IPS-20b (cell line): ENCODE results near the gene ARMC7.
A peak's percentile ranks its signal among the peaks of the same experiment; 100 is the strongest.
"Not testable (repeated sequence)": the region's sequence is repeated elsewhere in the genome, so short reads cannot be mapped to it uniquely, and the experiment has no call there.

ENCODE experiments used
- H3K27ac ChIP-seq: one replicate; pipeline ENCODE4 v1.5.1; 2013; ENCODE audit warnings: low read length
- H3K27me3 ChIP-seq: 2 replicates; pipeline ENCODE4 v1.6.1; 2013; ENCODE audit warnings: mild to moderate bottlenecking, low read length, inconsistent platforms; ENCODE audit not compliant: insufficient read depth
- H3K36me3 ChIP-seq: 2 replicates; pipeline ENCODE4 v1.6.1; 2013; ENCODE audit warnings: low read depth, mild to moderate bottlenecking, inconsistent platforms, low read length, moderate library complexity; ENCODE audit not compliant: insufficient read depth
- H3K4me1 ChIP-seq: 2 replicates; pipeline ENCODE4 v1.6.1; 2013; ENCODE audit warnings: mild to moderate bottlenecking, control low read depth, inconsistent platforms, low read length, moderate library complexity; ENCODE audit not compliant: insufficient read depth
- H3K4me3 ChIP-seq: 2 replicates; pipeline ENCODE4 v1.5.1; 2013; ENCODE audit warnings: mild to moderate bottlenecking, low read length, inconsistent platforms
- H3K9ac ChIP-seq: 2 replicates; pipeline ENCODE4 v1.6.1; 2013; ENCODE audit warnings: low read depth, mild to moderate bottlenecking, inconsistent platforms, low read length, moderate library complexity
- H3K9me3 ChIP-seq: 2 replicates; pipeline ENCODE4 v1.6.1; 2013; ENCODE audit warnings: mild to moderate bottlenecking, low read depth, low read length, inconsistent platforms; ENCODE audit not compliant: insufficient read depth

ARMC7 gene

GRCh38 chr17:75068750-75069149, 41.0 kb upstream of the ARMC7 start:
- Histone ChIP-seq H3K36me3 (peaks cover 15% of the 10 kb centered on the region), H3K27me3 (no peaks in the 10 kb centered on the region), H3K27ac (no peak overlapping the region), H3K9ac (no peak overlapping the region), H3K4me1 (no peaks in the 10 kb centered on the region), H3K9me3 (no peaks in the 10 kb centered on the region), H3K4me3 (no peak overlapping the region)

GRCh38 chr17:75069783-75070182, 40.0 kb upstream of the ARMC7 start:
- no peak overlapping the region for H3K4me3 ChIP-seq
- H3K36me3 ChIP-seq = peaks cover 5% of the 10 kb centered on the region
- H3K9me3 ChIP-seq = no peaks in the 10 kb centered on the region
- H3K27me3 ChIP-seq = no peaks in the 10 kb centered on the region
- no peaks in the 10 kb centered on the region for H3K4me1 ChIP-seq
- H3K27ac ChIP-seq = no peak overlapping the region
- H3K9ac ChIP-seq = no peak overlapping the region

- H3K27ac ChIP-seq, H3K36me3 ChIP-seq, H3K4me3 ChIP-seq, H3K27me3 ChIP-seq, H3K4me1 ChIP-seq, H3K9ac ChIP-seq, H3K9me3 ChIP-seq: not testable (repeated sequence)
Measured at GRCh38 chr17:75071478-75072271, 38.1 kb upstream of the ARMC7 start.

- H3K27me3 ChIP-seq, H3K4me1 ChIP-seq, H3K4me3 ChIP-seq, H3K27ac ChIP-seq, H3K9me3 ChIP-seq, H3K9ac ChIP-seq, H3K36me3 ChIP-seq: not testable (repeated sequence)
Measured at GRCh38 chr17:75072909-75073308, 36.9 kb upstream of the ARMC7 start.

- Histone ChIP-seq H3K9ac (no peak overlapping the region), H3K4me3 (no peak overlapping the region), H3K27ac (no peak overlapping the region), H3K9me3 (no peaks in the 10 kb centered on the region), H3K27me3 (no peaks in the 10 kb centered on the region), H3K4me1 (peaks cover 9% of the 10 kb centered on the region; the same call in 1 of the 2 replicates), H3K36me3 (no peaks in the 10 kb centered on the region)
Measured at GRCh38 chr17:75073618-75074047, 36.1 kb upstream of the ARMC7 start.

- Histone ChIP-seq H3K4me1 (peaks cover 12% of the 10 kb centered on the region; the same call in 1 of the 2 replicates), H3K4me3 (no peak overlapping the region), H3K36me3 (no peaks in the 10 kb centered on the region), H3K27ac (no peak overlapping the region), H3K9me3 (no peaks in the 10 kb centered on the region), H3K9ac (no peak overlapping the region), H3K27me3 (no peaks in the 10 kb centered on the region)
Measured at GRCh38 chr17:75074532-75074931, 35.2 kb upstream of the ARMC7 start.

- Histone ChIP-seq H3K9me3 (no peaks in the 10 kb centered on the region), H3K4me3 (no peak overlapping the region), H3K27me3 (no peaks in the 10 kb centered on the region), H3K36me3 (no peaks in the 10 kb centered on the region), H3K9ac (no peak overlapping the region), H3K4me1 (peaks cover 12% of the 10 kb centered on the region; the same call in 1 of the 2 replicates), H3K27ac (no peak overlapping the region)
Measured at GRCh38 chr17:75075597-75076336, 34.0 kb upstream of the ARMC7 start.

- peaks cover 12% of the 10 kb centered on the region; the same call in 1 of the 2 replicates for H3K4me1 ChIP-seq
- H3K36me3 ChIP-seq = no peaks in the 10 kb centered on the region
- no peak overlapping the region for H3K4me3 ChIP-seq
- H3K9ac ChIP-seq = no peak overlapping the region
- no peaks in the 10 kb centered on the region for H3K27me3 ChIP-seq
- H3K9me3 ChIP-seq = no peaks in the 10 kb centered on the region
- no peak overlapping the region for H3K27ac ChIP-seq
Measured at GRCh38 chr17:75077072-75077495, 32.7 kb upstream of the ARMC7 start.

GRCh38 chr17:75077496-75078283, 32.1 kb upstream of the ARMC7 start:
- Histone ChIP-seq H3K4me3 (no peak overlapping the region), H3K9me3 (no peaks in the 10 kb centered on the region), H3K4me1 (peaks cover 15% of the 10 kb centered on the region; the same call in 1 of the 2 replicates), H3K27me3 (no peaks in the 10 kb centered on the region), H3K36me3 (no peaks in the 10 kb centered on the region), H3K27ac (no peak overlapping the region), H3K9ac (no peak overlapping the region)

GRCh38 chr17:75078284-75079022, 31.3 kb upstream of the ARMC7 start:
- Histone ChIP-seq H3K9ac (peak overlapping the region; percentile 37; the same call in 1 of the 2 replicates), H3K4me3 (no peak overlapping the region), H3K4me1 (peaks cover 16% of the 10 kb centered on the region; the same call in 1 of the 2 replicates)

GRCh38 chr17:75079023-75079373, 30.8 kb upstream of the ARMC7 start:
- no peaks in the 10 kb centered on the region for H3K27me3 ChIP-seq
- H3K9me3 ChIP-seq = no peaks in the 10 kb centered on the region
- H3K27ac ChIP-seq = no peak overlapping the region
- H3K36me3 ChIP-seq = no peaks in the 10 kb centered on the region
- H3K4me3 ChIP-seq = no peak overlapping the region
- peaks cover 16% of the 10 kb centered on the region; the same call in 1 of the 2 replicates for H3K4me1 ChIP-seq
- peak overlapping the region; percentile 37; the same call in 1 of the 2 replicates for H3K9ac ChIP-seq

More at GRCh38 chr17:75078284-75079022, 31.3 kb upstream of the ARMC7 start:
- Histone ChIP-seq H3K27ac (no peak overlapping the region), H3K36me3 (no peaks in the 10 kb centered on the region), H3K27me3 (no peaks in the 10 kb centered on the region), H3K9me3 (no peaks in the 10 kb centered on the region)
